Panc1 (cell line): ENCODE measurements around the gene CDK4. TPM values are rescaled to one million over a fixed set of nuclear protein-coding genes. Genes with fewer than 3 reads are reported as not detected.

Experiments used
- ATAC-seq: fragments of 200-7000 bp; cut with Tn5 transposase; 2 replicates; pipeline ENCODE4 v1.9.1; 2020; ENCODE audit warnings: mild to moderate bottlenecking, moderate library complexity
- BruUV-seq: library from RNA; stranded (reverse); fragments of 400-500 nt; replicated peaks from 2 replicates; lab custom pipeline; 2021; lab: Mats Ljungman, UMichigan
- CTCF ChIA-PET: fragments of 300-600 bp; sonication (Branson Sonifier 250); formaldehyde crosslinking; loops from one replicate; lab custom pipeline; 2022; ENCODE audit warnings: antibody characterized with exemption; lab: Charles Lee
- POLR2A ChIA-PET: fragments of 300-600 bp; sonication (Branson Sonifier 250); formaldehyde crosslinking; loops from one replicate; lab custom pipeline; 2022; ENCODE audit warnings: antibody characterized with exemption; lab: Charles Lee
- DNase-seq: peaks from one replicate; pipeline ENCODE4 v3.0.0-alpha.2; 2010; ENCODE audit warnings: low read depth, low spot score
- H3K27ac ChIP-seq: 2 replicates; pipeline ENCODE4 v1.5.1; 2011; ENCODE audit warnings: mild to moderate bottlenecking, low read length, inconsistent platforms
- H3K27me3 ChIP-seq: fragments of 200-500 bp; sonication (Bioruptor generic); 2 replicates; pipeline ENCODE4 v1.6.0; 2014; ENCODE audit warnings: low read length, inconsistent platforms; ENCODE audit not compliant: control insufficient read depth, insufficient read depth
- H3K36me3 ChIP-seq: fragments of 200-500 bp; sonication (Bioruptor generic); 2 replicates; pipeline ENCODE4 v1.5.1; 2014; ENCODE audit warnings: inconsistent platforms, mild to moderate bottlenecking, low read length, moderate library complexity; ENCODE audit not compliant: control insufficient read depth, insufficient read depth
- H3K4me1 ChIP-seq: 2 replicates; pipeline ENCODE4 v1.5.1; 2011; ENCODE audit warnings: inconsistent platforms, mild to moderate bottlenecking, low read length, moderate library complexity; ENCODE audit not compliant: control insufficient read depth, insufficient read depth
- H3K4me3 ChIP-seq, 2 experiments: 2 replicates each; pipeline ENCODE4 v1.5.1; 2011 to 2012; ENCODE audit warnings: low read depth in 2 of 2, low read length in 2 of 2, mild to moderate bottlenecking in 2 of 2, inconsistent platforms in 1 of 2, moderate library complexity in 1 of 2
- H3K9me3 ChIP-seq: fragments of 200-500 bp; sonication (Bioruptor generic); 2 replicates; pipeline ENCODE4 v1.5.1; 2014; ENCODE audit warnings: low read depth, mild to moderate bottlenecking, inconsistent platforms, low read length, moderate library complexity; ENCODE audit not compliant: control insufficient read depth, insufficient read depth
- CTCF ChIP-seq: fragments of 450-650 bp; IDR thresholded peaks from 2 replicates; pipeline ENCODE4 v1.5.1; 2017; ENCODE audit warnings: mild to moderate bottlenecking
- POLR2AphosphoS5 ChIP-seq: IDR thresholded peaks from 2 replicates; pipeline ENCODE4 v1.6.1; 2012; ENCODE audit warnings: mild to moderate bottlenecking, low read depth, low read length, moderate library complexity
- REST ChIP-seq, 2 experiments: IDR thresholded peaks; 2 replicates each; pipeline ENCODE4 v1.6.1; 2011 to 2012; ENCODE audit warnings: low read depth in 2 of 2, control low read depth in 1 of 2, low read length in 1 of 2, mild to moderate bottlenecking in 1 of 2, moderate library complexity in 1 of 2; ENCODE audit not compliant: insufficient read depth in 1 of 2
- TCF7L2 ChIP-seq: IDR thresholded peaks from 2 replicates; pipeline ENCODE4 v1.6.1; 2011; ENCODE audit warnings: mild to moderate bottlenecking, low read depth, low read length, inconsistent platforms
- in situ Hi-C: cut with HindIII; loops from 2 replicates; pipeline ENCODE4 v1.10.0; 2016; ENCODE audit warnings: low sequenced_read_pairs, low pct_unique_long_range_greater_than_20kb
- intact Hi-C: fragments of 100-400 bp; cut with micrococcal nuclease; formaldehyde crosslinking; loops from one replicate; pipeline ENCODE4 v1.10.0; 2022; ENCODE audit not compliant: unreplicated experiment
- total RNA-seq: library from RNA; stranded (reverse); gene quantifications from one replicate; pipeline ENCODE4 v1.2.1, GENCODE V29; 2021; ENCODE audit not compliant: unreplicated experiment

CDK4 gene
- total RNA-seq, 1 experiment from 2014 or later, result 201 TPM

- Histone ChIP-seq H3K27ac (peak overlapping the region; percentile 79), H3K27me3 (no peaks in the 10 kb centered on the region), H3K4me1 (peaks cover 4% of the 10 kb centered on the region; the same call in 1 of the 2 replicates), H3K4me3 (peak overlapping the region; percentile 93), H3K36me3 (no peaks in the 10 kb centered on the region), H3K9me3 (no peaks in the 10 kb centered on the region)
- ChIA-PET CTCF (interaction anchor here (0.9 to 2.0 kb wide), 4 partner anchors 8 to 101 kb away, joined by 4 to 12 read pairs (median 8); no protein-coding TSS in a partner anchor), POLR2A (no interaction called here)
- peak; percentile 39 for ATAC-seq
- TF ChIP-seq POLR2AphosphoS5 (no peak), REST (IDR thresholded peaks at IDR 0.05; ENCODE audit: insufficient read depth in 1 of 2, low read depth in 2 of 2, low read length in 1 of 2) (peak; percentile 75 to 92), TCF7L2 (no peak), CTCF (no peak)
- in situ Hi-C loops, result no loop called here
- BruUV-seq, result no TSS peak
- intact Hi-C loops, result no loop called here
- DNase-seq, result no peak
These were observed 25.0 kb downstream of the CDK4 start for GRCh38 chr12:57726884-57727757.

GRCh38 chr12:57726151-57726883, 25.8 kb downstream of the CDK4 start:
- TF ChIP-seq CTCF (peak; percentile 96), TCF7L2 (no peak), POLR2AphosphoS5 (0 out of 2 replicates have a peak, but pooled peaks have one; percentile 17)
- Histone ChIP-seq H3K4me1 (peaks cover 4% of the 10 kb centered on the region; the same call in 1 of the 2 replicates), H3K4me3 (peak overlapping the region; percentile 93), H3K36me3 (no peaks in the 10 kb centered on the region), H3K27ac (peak overlapping the region; percentile 82), H3K9me3 (no peaks in the 10 kb centered on the region), H3K27me3 (no peaks in the 10 kb centered on the region)
- CTCF ChIA-PET, result interaction anchor here (0.6 to 2.0 kb wide), 7 partner anchors 9 to 101 kb away, joined by 3 to 12 read pairs (median 5); partner anchors contain the start of genes B4GALNT1 and TSPAN31
- DNase-seq (no peak), ATAC-seq (peak; percentile 95)
- no TSS peak for BruUV-seq
- in situ Hi-C loops (no loop called here), intact Hi-C loops (no loop called here)
- POLR2A ChIA-PET, result interaction anchor here (0.6 kb wide), 1 partner anchor 82 kb away, joined by 4 read pairs; no protein-coding TSS in a partner anchor
